Mucosa of descending colon (tissue), 3 donors: ENCODE results near the gene NCBP2L. TPM values are rescaled to one million over a fixed set of nuclear protein-coding genes. Genes with fewer than 3 reads are reported as not detected.

Source experiments
- ATAC-seq: fragments of 200-7000 bp; cut with Tn5 transposase; one replicate; pipeline ENCODE4 v1.9.1; 2020; ENCODE audit warnings: mild to moderate bottlenecking, moderate library complexity
- DNase-seq, 3 donors: peaks; one replicate each; pipeline ENCODE4 v3.0.0-alpha.2; 2020
- H3K36me3 ChIP-seq: fragments of 200-600 bp; one replicate; pipeline ENCODE4 v1.8.0; 2021; ENCODE audit warnings: low read depth, mild to moderate bottlenecking
- H3K4me1 ChIP-seq: fragments of 200-600 bp; one replicate; pipeline ENCODE4 v1.8.0; 2021; ENCODE audit warnings: low read depth, mild to moderate bottlenecking
- H3K4me3 ChIP-seq: fragments of 200-600 bp; one replicate; pipeline ENCODE4 v1.8.0; 2021; ENCODE audit warnings: mild to moderate bottlenecking
- H3K9me3 ChIP-seq: fragments of 200-600 bp; one replicate; pipeline ENCODE4 v1.8.0; 2021; ENCODE audit warnings: mild to moderate bottlenecking
- CTCF ChIP-seq: fragments of 200-600 bp; IDR thresholded peaks from one replicate; pipeline ENCODE4 v1.8.0; 2022; ENCODE audit warnings: antibody characterized with exemption, mild to moderate bottlenecking
- intact Hi-C, 2 donors: fragments of 100-400 bp; cut with DNase I in 1 of 2; cut with micrococcal nuclease in 1 of 2; formaldehyde crosslinking; loops; one replicate each; pipeline versions ENCODE4 v1.11.0 to v1.11.1; 2022; cut with DNase I, micrococcal nuclease
- total RNA-seq, 3 donors: library from RNA; stranded (reverse); fragmentation: NEBNext Ultra II Directional in 2 of 3; extraction: Animal tissue kit (Norgen Biotek cat#: 25700) in 2 of 3; gene quantifications; one replicate each; pipeline versions ENCODE4 v1.2.1 to v1.2.4, GENCODE V29; 2021 to 2023
- donor health status: DM: no; HTN: no; CAD: no; lungs with moderate emphysema.
- donor health status: DM: no; HTN: no; CAD: no.
- donor health status: DM: no; HTN: yes; CAD: no.

Gene NCBP2L
- total RNA-seq, 3 donors from 2014 or later = not detected

DNA sequence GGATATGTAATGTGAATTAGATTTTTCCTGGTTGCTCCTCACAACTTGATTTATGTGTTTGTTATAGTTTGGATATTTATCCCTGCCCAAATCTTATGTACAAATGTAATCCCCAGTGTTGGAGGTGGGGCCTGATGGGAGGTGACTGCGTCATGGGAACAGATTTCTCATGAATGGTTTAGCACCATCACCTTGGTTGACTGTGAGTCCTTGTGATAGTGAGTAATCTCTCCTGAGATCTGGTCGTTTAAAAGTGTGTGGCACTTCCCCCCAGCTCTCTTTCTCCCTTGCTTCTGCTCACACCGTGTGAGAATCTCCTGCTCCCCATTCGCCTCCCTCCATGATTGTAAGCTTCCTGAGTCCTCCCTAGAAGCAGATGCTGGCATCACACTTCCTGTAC is 50.3 kb downstream of the NCBP2L start:
- no peak for TF ChIP-seq CTCF
- DNase-seq (no peak), ATAC-seq (no peak)
- intact Hi-C loops = no loop called here
- no peaks in the 10 kb centered on the region for H3K4me1 ChIP-seq
- H3K4me3 ChIP-seq = no peak overlapping the region
- no peaks in the 10 kb centered on the region for H3K9me3 ChIP-seq
- no peaks in the 10 kb centered on the region for H3K36me3 ChIP-seq

DNA sequence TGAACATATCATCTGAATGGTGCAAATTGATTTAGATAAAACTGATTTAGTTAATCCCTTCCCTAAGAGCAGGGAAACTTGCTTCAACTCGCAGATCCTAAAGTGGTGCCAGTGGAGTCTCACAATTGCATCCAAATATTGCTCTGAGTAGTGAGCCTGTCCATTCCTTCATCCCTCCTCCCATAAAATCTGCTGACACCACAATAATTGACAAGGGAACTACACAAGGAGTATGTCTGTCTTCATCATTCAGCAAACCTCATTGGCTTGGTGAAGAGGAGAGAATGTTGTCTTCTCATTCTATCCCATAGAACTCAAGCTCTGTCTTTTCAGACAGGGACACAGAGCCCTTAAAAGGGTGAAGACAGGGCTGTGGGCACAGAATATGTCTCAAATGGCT is 52.3 kb downstream of the NCBP2L start:
- DNase-seq = no peak
- Histone ChIP-seq H3K4me3 (no peak overlapping the region), H3K36me3 (no peaks in the 10 kb centered on the region), H3K9me3 (no peaks in the 10 kb centered on the region), H3K4me1 (no peaks in the 10 kb centered on the region)
- intact Hi-C loops = no loop called here
- TF ChIP-seq CTCF = no peak
- ATAC-seq = no peak

DNA sequence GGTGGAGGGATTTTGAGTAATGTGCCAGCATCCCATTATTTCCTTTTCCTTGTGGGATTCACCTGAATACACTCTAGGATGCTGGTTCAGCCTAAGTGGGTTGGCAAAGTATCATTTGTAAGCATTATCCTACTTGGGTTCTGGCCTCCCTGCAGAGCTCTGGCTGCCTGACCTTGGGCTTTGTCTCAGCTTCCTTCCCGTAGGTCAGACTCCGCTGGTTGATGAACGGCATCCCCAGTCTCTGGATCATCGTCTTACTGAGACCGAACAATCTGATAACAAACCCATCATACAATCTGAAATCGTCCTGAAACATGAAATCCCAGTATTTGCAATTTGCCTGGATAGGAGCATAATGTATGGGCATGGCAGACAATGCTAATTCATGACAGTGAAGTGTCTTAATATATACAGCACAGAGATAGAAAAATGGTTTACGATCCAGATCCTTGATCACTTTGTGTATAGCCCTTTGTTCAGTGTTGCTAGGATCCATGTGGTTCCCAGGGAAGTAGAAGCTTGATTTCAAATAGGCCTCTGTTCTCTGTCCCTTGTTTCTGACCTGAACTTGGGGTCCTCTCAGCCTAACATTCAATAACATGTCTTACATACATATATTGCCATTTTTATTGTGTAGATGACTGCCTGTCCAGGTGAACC is 53.7 kb downstream of the NCBP2L start:
- Histone ChIP-seq H3K4me3 (no peak overlapping the region), H3K4me1 (no peaks in the 10 kb centered on the region), H3K36me3 (no peaks in the 10 kb centered on the region), H3K9me3 (no peaks in the 10 kb centered on the region)
- ATAC-seq (no peak), DNase-seq (no peak)
- intact Hi-C loops = no loop called here
- no peak for TF ChIP-seq CTCF

- no peak for TF ChIP-seq CTCF
- ATAC-seq = no peak
Observed at GRCh38 chrX:107834275-107835201, 57.0 kb downstream of the NCBP2L start.

DNA sequence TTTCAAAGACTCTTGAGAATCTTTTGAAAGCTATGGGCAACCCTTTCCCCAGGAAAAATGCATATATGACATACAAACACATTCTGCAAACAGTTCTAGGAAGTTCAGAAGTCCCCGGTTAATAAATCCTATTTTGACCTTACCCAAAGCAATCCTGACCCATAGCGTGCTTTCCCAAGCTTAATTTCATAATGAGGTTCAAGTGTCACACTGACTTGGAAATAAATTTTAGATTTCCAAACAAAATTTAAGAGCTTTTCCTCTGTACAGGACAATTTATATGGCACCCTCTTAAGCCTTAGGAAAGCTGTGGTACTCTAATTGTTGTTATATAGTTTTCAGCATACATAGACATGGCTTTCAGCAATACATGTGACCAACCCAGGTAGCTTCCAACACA is 59.4 kb downstream of the NCBP2L start:
- ATAC-seq (no peak), DNase-seq (no peak)
- H3K4me1 ChIP-seq = no peaks in the 10 kb centered on the region
- H3K9me3 ChIP-seq = no peaks in the 10 kb centered on the region
- intact Hi-C loops = no loop called here
- H3K4me3 ChIP-seq = no peak overlapping the region
- H3K36me3 ChIP-seq = no peaks in the 10 kb centered on the region
- no peak for TF ChIP-seq CTCF

More at GRCh38 chrX:107834275-107835201, 57.0 kb downstream of the NCBP2L start:
- no peak for DNase-seq
- Histone ChIP-seq H3K4me1 (no peaks in the 10 kb centered on the region), H3K36me3 (no peaks in the 10 kb centered on the region), H3K4me3 (no peak overlapping the region), H3K9me3 (no peaks in the 10 kb centered on the region)
- intact Hi-C loops = no loop called here
